Spleen (tissue), 11 donors: ENCODE measurements around the gene SPATA21. TPM values are rescaled to one million over a fixed set of nuclear protein-coding genes. Genes with fewer than 3 reads are reported as not detected.

ENCODE experiments used
- DNase-seq: peaks from one replicate; pipeline ENCODE4 v3.0.0-alpha.2; 2020
- H3K27ac ChIP-seq, 8 donors: fragments of 200-600 bp; sonication (generic) in 7 of 8; 1 replicate in 4 of 8; 2 replicates in 4 of 8; pipeline versions ENCODE4 v1.5.0 to v1.8.0; 2016 to 2021; ENCODE audit warnings: inconsistent platforms in 4 of 8, mild to moderate bottlenecking in 4 of 8, moderate library complexity in 1 of 8
- H3K27me3 ChIP-seq, 7 donors: fragments of 200-600 bp; sonication (generic) in 6 of 7; replicated peaks in 1 of 7; 1 replicate in 4 of 7; 2 replicates in 3 of 7; pipeline versions ENCODE4 v1.5.0 to v1.8.0; 2016 to 2021; ENCODE audit warnings: inconsistent platforms in 3 of 7, mild to moderate bottlenecking in 1 of 7
- H3K36me3 ChIP-seq, 6 donors: fragments of 200-600 bp; sonication (generic) in 5 of 6; 1 replicate in 4 of 6; 2 replicates in 2 of 6; pipeline versions ENCODE4 v1.5.0 to v1.8.0; 2016 to 2021; ENCODE audit warnings: inconsistent platforms in 2 of 6
- H3K4me1 ChIP-seq, 6 donors: fragments of 200-600 bp; sonication (generic) in 5 of 6; 1 replicate in 3 of 6; 2 replicates in 3 of 6; pipeline versions ENCODE4 v1.5.0 to v1.8.0; 2016 to 2021; ENCODE audit warnings: inconsistent platforms in 3 of 6
- H3K4me3 ChIP-seq, 8 donors: fragments of 200-600 bp; sonication (generic) in 7 of 8; 1 replicate in 4 of 8; 2 replicates in 4 of 8; pipeline versions ENCODE4 v1.5.0 to v1.8.0; 2016 to 2021; ENCODE audit warnings: inconsistent platforms in 4 of 8, mild to moderate bottlenecking in 4 of 8, moderate library complexity in 2 of 8
- H3K9me3 ChIP-seq, 8 donors: fragments of 200-600 bp; sonication (generic) in 7 of 8; 1 replicate in 4 of 8; 2 replicates in 4 of 8; pipeline versions ENCODE4 v1.5.0 to v1.8.0; 2016 to 2021; ENCODE audit warnings: inconsistent platforms in 4 of 8
- CTCF ChIP-seq, 11 experiments: fragments of 200-600 bp in 7 of 11; fragments of 450-650 bp in 4 of 11; sonication (generic) in 4 of 11; IDR thresholded peaks in 8 of 11; conservative IDR thresholded peaks in 3 of 11; 1 replicate in 7 of 11; 2 replicates in 4 of 11; pipeline versions ENCODE4 v1.4.0 to v1.8.0; 2016 to 2021; ENCODE audit warnings: antibody characterized with exemption in 11 of 11, inconsistent platforms in 4 of 11, mild to moderate bottlenecking in 1 of 11
- POLR2A ChIP-seq, 3 donors: fragments of 450-650 bp; IDR thresholded peaks; one replicate each; pipeline ENCODE4 v1.5.1; 2017; ENCODE audit warnings: antibody characterized with exemption in 3 of 3, mild to moderate bottlenecking in 1 of 3
- POLR2AphosphoS5 ChIP-seq, 3 donors: sonication (generic); formaldehyde crosslinking; IDR thresholded peaks; one replicate each; pipeline ENCODE4 v1.5.1; 2017; ENCODE audit warnings: antibody characterized with exemption in 3 of 3
- WGBS, 5 donors: extraction: QIAGEN DNeasy Blood & Tissue Kit in 3 of 5; methylation state at CpG; one replicate each; pipeline versions ENCODE4 v1.1.5 to v1.1.7; 2013 to 2018; 5-methylcytosine and 5-hydroxymethylcytosine counted together
- intact Hi-C: fragments of 100-400 bp; cut with DNase I; formaldehyde crosslinking; loops from one replicate; pipeline ENCODE4 v1.15.0; 2023; ENCODE audit warnings: low total_unique reads
- polyA plus RNA-seq, 3 donors: library from polyadenylated mRNA; stranded (reverse); fragments of 200-250 nt; gene quantifications; one replicate each; pipeline ENCODE4 v1.2.1, GENCODE V29; 2013
- total RNA-seq, 7 donors: library from RNA; depleted of rRNA in 3 of 7; stranded (reverse); fragments of >200 nt in 3 of 7; fragmentation: NEBNext Ultra II Directional in 4 of 7; extraction: Animal tissue kit (Norgen Biotek cat#: 25700) in 4 of 7; gene quantifications; one replicate each; pipeline versions ENCODE4 v1.1.0 to v1.2.1, GENCODE V29; 2016 to 2021
- donor health status: healthy with polysubstance abuse.
- donor health status: DM: no; HTN: no; CAD: no; lungs with moderate emphysema.
- donor health status: DM: no; HTN: no; CAD: no.
- donor health status: Bipolar disorder and iron deficiency.
- donor health status: healthy.
- donor health status: DM: no; HTN: no; CAD: no.
- donor health status: DM: yes; HTN: yes; CAD: no.

The SPATA21 gene
- total and polyA plus RNA-seq, 10 donors = 0.13 to 0.32 (median 0.24) TPM; not detected in 6

- no peaks in the 10 kb centered on the region for H3K27me3 ChIP-seq
- no peak overlapping the region for H3K4me3 ChIP-seq
- DNase-seq = no peak
- no peak overlapping the region for H3K27ac ChIP-seq
- intact Hi-C loops = no loop called here
- 94 to 96% (median 95%) methylated on average over 4 of the region's 4 CpGs for WGBS, 5 donors
- H3K9me3 ChIP-seq = no peaks in the 10 kb centered on the region
- no peaks in the 10 kb centered on the region for H3K36me3 ChIP-seq
- peaks cover 0 to 16% (median 10%) of the 10 kb centered on the region in 6 donors for H3K4me1 ChIP-seq
- TF ChIP-seq POLR2A (IDR thresholded peaks at IDR 0.05) = no peak
- no peak for TF ChIP-seq CTCF (IDR thresholded peaks at IDR 0.05 in 8 of 11, conservative IDR thresholded peaks at IDR 0.05 in 3 of 11)
- no peak for TF ChIP-seq POLR2AphosphoS5 (IDR thresholded peaks at IDR 0.05)
Measured at GRCh38 chr1:16434007-16434406, 3.2 kb downstream of the SPATA21 start.

GRCh38 chr1:16433030-16433429 lies 4.2 kb downstream of the SPATA21 start:
- no peak for DNase-seq
- WGBS, 5 donors = 44 to 55% (median 52%) methylated on average over 9 of the region's 9 CpGs
- intact Hi-C loops = no loop called here
- no peak overlapping the region for H3K27ac ChIP-seq
- H3K9me3 ChIP-seq = no peaks in the 10 kb centered on the region
- peak; percentile 27 to 58 (median 57) for TF ChIP-seq POLR2AphosphoS5 (IDR thresholded peaks at IDR 0.05)
- no peak for TF ChIP-seq CTCF (IDR thresholded peaks at IDR 0.05 in 8 of 11, conservative IDR thresholded peaks at IDR 0.05 in 3 of 11)
- TF ChIP-seq POLR2A (IDR thresholded peaks at IDR 0.05) = no peak
- H3K36me3 ChIP-seq = no peaks in the 10 kb centered on the region
- H3K4me3 ChIP-seq = no peak overlapping the region
- no peaks in the 10 kb centered on the region for H3K27me3 ChIP-seq
- peaks cover 0 to 15% (median 10%) of the 10 kb centered on the region in 6 donors for H3K4me1 ChIP-seq

- intact Hi-C loops = no loop called here
- Histone ChIP-seq H3K4me3 (no peak overlapping the region), H3K27me3 (no peaks in the 10 kb centered on the region), H3K9me3 (no peaks in the 10 kb centered on the region), H3K4me1 (peaks cover 0 to 15% (median 10%) of the 10 kb centered on the region in 6 donors), H3K27ac (no peak overlapping the region), H3K36me3 (no peaks in the 10 kb centered on the region)
- TF ChIP-seq POLR2A (IDR thresholded peaks at IDR 0.05) (no peak), POLR2AphosphoS5 (IDR thresholded peaks at IDR 0.05) (no peak), CTCF (IDR thresholded peaks at IDR 0.05 in 8 of 11, conservative IDR thresholded peaks at IDR 0.05 in 3 of 11) (no peak)
- no peak for DNase-seq
- WGBS, 5 donors = 82 to 93% (median 92%) methylated on average over 3 of the region's 3 CpGs
Measured at GRCh38 chr1:16430606-16431005, 6.6 kb downstream of the SPATA21 start.

- TF ChIP-seq POLR2A (IDR thresholded peaks at IDR 0.05) = no peak
- TF ChIP-seq POLR2AphosphoS5 (IDR thresholded peaks at IDR 0.05) = no peak
- TF ChIP-seq CTCF (IDR thresholded peaks at IDR 0.05 in 8 of 11, conservative IDR thresholded peaks at IDR 0.05 in 3 of 11) = no peak
- Histone ChIP-seq H3K4me3 (no peak overlapping the region), H3K9me3 (no peaks in the 10 kb centered on the region), H3K36me3 (no peaks in the 10 kb centered on the region), H3K27ac (no peak overlapping the region), H3K4me1 (peaks cover 0 to 18% (median 11%) of the 10 kb centered on the region in 6 donors), H3K27me3 (no peaks in the 10 kb centered on the region)
- WGBS, 5 donors = 88 to 98% (median 91%) methylated on average over 10 of the region's 10 CpGs
- intact Hi-C loops = no loop called here
- DNase-seq = no peak
Measured at GRCh38 chr1:16425125-16426025, 11.8 kb downstream of the SPATA21 start.
